Activated CD4-positive, alpha-beta memory T cell treated with anti-CD3 and anti-CD28 coated beads for 36 hours (primary cell): ENCODE data around the gene P3H1. TPM values are rescaled to one million over a fixed set of nuclear protein-coding genes. Genes with fewer than 3 reads are reported as not detected.

Source experiments
- CTCF ChIA-PET: fragments of 350-600 bp; sonication (Branson Sonifier 250); formaldehyde crosslinking; loops from one replicate; lab custom pipeline; 2021; ENCODE audit warnings: antibody characterized with exemption, inconsistent platforms; lab: Charles Lee
- POLR2A ChIA-PET: fragments of 350-600 bp; sonication (Branson Sonifier 250); formaldehyde crosslinking; loops from one replicate; lab custom pipeline; 2021; ENCODE audit warnings: antibody characterized with exemption; lab: Charles Lee
- DNase-seq: peaks from one replicate; pipeline ENCODE4 v3.0.0-alpha.2; 2020
- H3K27ac Mint-ChIP-seq: one replicate; pipeline ENCODE4 v1.8.0; 2021; ENCODE audit warnings: mixed read lengths
- H3K27me3 Mint-ChIP-seq: one replicate; pipeline ENCODE4 v1.8.0; 2021; ENCODE audit warnings: mixed read lengths
- H3K36me3 Mint-ChIP-seq: one replicate; pipeline ENCODE4 v1.8.0; 2021; ENCODE audit warnings: mixed read lengths
- H3K4me1 Mint-ChIP-seq: one replicate; pipeline ENCODE4 v1.8.0; 2021; ENCODE audit warnings: low read depth, mixed read lengths
- H3K4me3 Mint-ChIP-seq: one replicate; pipeline ENCODE4 v1.8.0; 2021; ENCODE audit warnings: mild to moderate bottlenecking, mixed read lengths
- H3K9me3 Mint-ChIP-seq: one replicate; pipeline ENCODE4 v1.8.0; 2021; ENCODE audit warnings: mixed read lengths
- intact Hi-C: fragments of 100-400 bp; cut with micrococcal nuclease; formaldehyde crosslinking; loops from one replicate; pipeline ENCODE4 v1.15.1; 2023
- total RNA-seq, 2 experiments: library from RNA; stranded (reverse); gene quantifications; one replicate each; pipeline ENCODE4 v1.2.3, GENCODE V29; 2021

The P3H1 gene
- total RNA-seq, 2 experiments from 2014 or later = 32.0 to 34.8 TPM

GRCh38 chr1:42736571-42737200 is 30.1 kb downstream of the P3H1 start:
- Mint-ChIP-seq H3K4me3 (no peak overlapping the region), H3K36me3 (no peaks in the 10 kb centered on the region), H3K27ac (no peak overlapping the region), H3K9me3 (no peaks in the 10 kb centered on the region), H3K4me1 (peaks cover 5% of the 10 kb centered on the region), H3K27me3 (no peaks in the 10 kb centered on the region)
- intact Hi-C loops = loop anchor here (10.0 kb wide), 2 partner anchors 392 to 592 kb away; no protein-coding TSS in a partner anchor
- no peak for DNase-seq
- POLR2A ChIA-PET = no interaction called here
- CTCF ChIA-PET = interaction anchor here (1.2 to 1.9 kb wide), 2 partner anchors 10 to 159 kb away, joined by 3 to 5 read pairs; no protein-coding TSS in a partner anchor

GRCh38 chr1:42736152-42736551 is 30.7 kb downstream of the P3H1 start:
- Mint-ChIP-seq H3K9me3 (no peaks in the 10 kb centered on the region), H3K4me3 (no peak overlapping the region), H3K4me1 (peaks cover 5% of the 10 kb centered on the region), H3K27me3 (no peaks in the 10 kb centered on the region), H3K27ac (no peak overlapping the region), H3K36me3 (no peaks in the 10 kb centered on the region)
- POLR2A ChIA-PET = no interaction called here
- DNase-seq = peak; percentile 17
- CTCF ChIA-PET = interaction anchor here (0.6 to 1.9 kb wide), 2 partner anchors 10 to 11 kb away, joined by 3 to 5 read pairs; no protein-coding TSS in a partner anchor
- intact Hi-C loops = loop anchor here (10.0 kb wide), 2 partner anchors 391 to 591 kb away; no protein-coding TSS in a partner anchor

- Mint-ChIP-seq H3K36me3 (no peaks in the 10 kb centered on the region), H3K4me3 (no peak overlapping the region), H3K4me1 (peaks cover 7% of the 10 kb centered on the region), H3K27me3 (no peaks in the 10 kb centered on the region), H3K9me3 (no peaks in the 10 kb centered on the region), H3K27ac (no peak overlapping the region)
- POLR2A ChIA-PET = no interaction called here
- intact Hi-C loops = loop anchor here (10.0 kb wide), 2 partner anchors 391 to 591 kb away; no protein-coding TSS in a partner anchor
- DNase-seq = no peak
- CTCF ChIA-PET = interaction anchor here (0.6 kb wide), 1 partner anchor 11 kb away, joined by 3 read pairs; no protein-coding TSS in a partner anchor
Measured at GRCh38 chr1:42735477-42736105, 31.2 kb downstream of the P3H1 start.

- DNase-seq = no peak
- Mint-ChIP-seq H3K4me1 (peaks cover 7% of the 10 kb centered on the region), H3K27ac (no peak overlapping the region), H3K9me3 (no peaks in the 10 kb centered on the region), H3K4me3 (no peak overlapping the region), H3K27me3 (no peaks in the 10 kb centered on the region), H3K36me3 (no peaks in the 10 kb centered on the region)
- ChIA-PET CTCF (no interaction called here), POLR2A (no interaction called here)
- intact Hi-C loops = loop anchor here (10.0 kb wide), 2 partner anchors 390 to 590 kb away; no protein-coding TSS in a partner anchor
Measured at GRCh38 chr1:42735056-42735455, 31.8 kb downstream of the P3H1 start.

- Mint-ChIP-seq H3K4me3 (no peak overlapping the region), H3K27me3 (no peaks in the 10 kb centered on the region), H3K9me3 (no peaks in the 10 kb centered on the region), H3K36me3 (no peaks in the 10 kb centered on the region), H3K4me1 (peaks cover 7% of the 10 kb centered on the region), H3K27ac (no peak overlapping the region)
- intact Hi-C loops = loop anchor here (10.0 kb wide), 2 partner anchors 390 to 590 kb away; no protein-coding TSS in a partner anchor
- ChIA-PET CTCF (interaction anchor here (0.5 kb wide), 1 partner anchor 236 kb away, joined by 3 read pairs; no protein-coding TSS in a partner anchor), POLR2A (no interaction called here)
- no peak for DNase-seq
Measured at GRCh38 chr1:42734201-42735035, 32.4 kb downstream of the P3H1 start.

GRCh38 chr1:42733415-42734200 is 33.2 kb downstream of the P3H1 start:
- H3K36me3 Mint-ChIP-seq = no peaks in the 10 kb centered on the region
- no peak overlapping the region for H3K4me3 Mint-ChIP-seq
- no peaks in the 10 kb centered on the region for H3K27me3 Mint-ChIP-seq
- no peak overlapping the region for H3K27ac Mint-ChIP-seq
- H3K4me1 Mint-ChIP-seq = peaks cover 7% of the 10 kb centered on the region
- no peaks in the 10 kb centered on the region for H3K9me3 Mint-ChIP-seq
- DNase-seq = no peak
- ChIA-PET POLR2A (no interaction called here), CTCF (interaction anchor here (0.5 kb wide), 1 partner anchor 236 kb away, joined by 3 read pairs; no protein-coding TSS in a partner anchor)
- intact Hi-C loops = loop anchor here (10.0 kb wide), 2 partner anchors 389 to 589 kb away; no protein-coding TSS in a partner anchor

GRCh38 chr1:42732126-42732680 is 34.6 kb downstream of the P3H1 start:
- H3K27ac Mint-ChIP-seq = no peak overlapping the region
- H3K4me3 Mint-ChIP-seq = no peak overlapping the region
- no peaks in the 10 kb centered on the region for H3K27me3 Mint-ChIP-seq
- POLR2A ChIA-PET = no interaction called here
- H3K36me3 Mint-ChIP-seq = no peaks in the 10 kb centered on the region
- CTCF ChIA-PET = interaction anchor here (0.5 to 1.5 kb wide), 3 partner anchors 154 to 1040 kb away, joined by 3 to 4 read pairs (median 3); no protein-coding TSS in a partner anchor
- no peak for DNase-seq
- no peaks in the 10 kb centered on the region for H3K9me3 Mint-ChIP-seq
- H3K4me1 Mint-ChIP-seq = peaks cover 5% of the 10 kb centered on the region
- intact Hi-C loops = loop anchor here (10.0 kb wide), 2 partner anchors 387 to 587 kb away; no protein-coding TSS in a partner anchor

- ChIA-PET CTCF (interaction anchor here (0.6 to 1.5 kb wide), 3 partner anchors 35 to 1040 kb away, joined by 3 to 4 read pairs (median 3); no protein-coding TSS in a partner anchor), POLR2A (no interaction called here)
- Mint-ChIP-seq H3K27me3 (no peaks in the 10 kb centered on the region), H3K27ac (no peak overlapping the region), H3K36me3 (no peaks in the 10 kb centered on the region), H3K4me1 (peaks cover 2% of the 10 kb centered on the region), H3K9me3 (no peaks in the 10 kb centered on the region), H3K4me3 (no peak overlapping the region)
- DNase-seq = no peak
- intact Hi-C loops = loop anchor here (1.0 to 10.0 kb wide), 3 partner anchors 153 to 587 kb away; no protein-coding TSS in a partner anchor
Measured at GRCh38 chr1:42731585-42731984, 35.2 kb downstream of the P3H1 start.

- ChIA-PET CTCF (interaction anchor here (1.2 to 1.6 kb wide), 3 partner anchors 35 to 426 kb away, joined by 3 to 9 read pairs (median 4); no protein-coding TSS in a partner anchor), POLR2A (no interaction called here)
- DNase-seq = peak; percentile 81
- H3K4me3 Mint-ChIP-seq = no peak overlapping the region
- H3K36me3 Mint-ChIP-seq = no peaks in the 10 kb centered on the region
- no peaks in the 10 kb centered on the region for H3K9me3 Mint-ChIP-seq
- H3K27ac Mint-ChIP-seq = no peak overlapping the region
- intact Hi-C loops = loop anchor here (1.0 to 10.0 kb wide), 3 partner anchors 153 to 586 kb away; no protein-coding TSS in a partner anchor
- H3K27me3 Mint-ChIP-seq = no peaks in the 10 kb centered on the region
- peaks cover 2% of the 10 kb centered on the region for H3K4me1 Mint-ChIP-seq
Measured at GRCh38 chr1:42730988-42731387, 35.8 kb downstream of the P3H1 start.

- ChIA-PET CTCF (interaction anchor here (1.2 to 1.6 kb wide), 2 partner anchors 150 to 425 kb away, joined by 4 to 9 read pairs; no protein-coding TSS in a partner anchor), POLR2A (no interaction called here)
- no peak for DNase-seq
- Mint-ChIP-seq H3K9me3 (no peaks in the 10 kb centered on the region), H3K27me3 (no peaks in the 10 kb centered on the region), H3K27ac (no peak overlapping the region), H3K4me3 (no peak overlapping the region), H3K4me1 (peaks cover 2% of the 10 kb centered on the region), H3K36me3 (no peaks in the 10 kb centered on the region)
- intact Hi-C loops = loop anchor here (10.0 kb wide), 2 partner anchors 385 to 585 kb away; no protein-coding TSS in a partner anchor
Measured at GRCh38 chr1:42730002-42730401, 36.8 kb downstream of the P3H1 start.
